ENCODE data around the gene C1QC. TPM values are rescaled to one million over a fixed set of nuclear protein-coding genes. Genes with fewer than 3 reads are reported as not detected.
A peak's percentile ranks its signal among the peaks of the same experiment; 100 is the strongest.

Gene C1QC
- total RNA-seq, result 100 to 1,000 TPM in 2 of 4 donors, 10 to 100 TPM in 1, 1 to 10 TPM in 1; 9.7 to 153 (median 74.8) TPM

GRCh38 chr1:22643381-22643780 lies at the start of gene C1QC:
Gene C1QC (plus strand): TSS chr1:22643633. CDS start chr1:22644024, 391 bp downstream.
- Histone ChIP-seq H3K27ac (peak within 1 kb of the TSS in 3 of 4 donors; percentile 21 to 61 (median 42)), H3K36me3 (no peaks in the 10 kb centered on the region), H3K4me3 (peak within 1 kb of the TSS in 3 of 4 donors; percentile 24 to 47 (median 37)), H3K27me3 (peaks cover 0 to 68% (median 0%) of the 10 kb centered on the region in 4 donors), H3K9me3 (no peaks in the 10 kb centered on the region), H3K4me1 (peaks cover 3 to 9% (median 3%) of the 10 kb centered on the region in 3 donors)
- 49 to 57% methylated on average over 3 to 8 of the region's 8 CpGs for WGBS, 2 donors
- TF ChIP-seq CTCF (IDR thresholded peaks at IDR 0.05) (no peak), POLR2A (IDR thresholded peaks at IDR 0.05) (no peak)
- no peak for DNase-seq
- intact Hi-C loops (cut with DNase I), result loop anchor here (2.0 to 10.0 kb wide), 2 partner anchors 119 to 223 kb away; no protein-coding TSS in a partner anchor

GRCh38 chr1:22594396-22594795 lies 49.0 kb upstream of the C1QC start:
- TF ChIP-seq CTCF (IDR thresholded peaks at IDR 0.05) (no peak), POLR2A (IDR thresholded peaks at IDR 0.05) (no peak)
- H3K36me3 ChIP-seq, result no peaks in the 10 kb centered on the region
- H3K4me3 ChIP-seq, result no peak overlapping the region
- intact Hi-C loops (cut with DNase I), result no loop called here
- H3K9me3 ChIP-seq, result no peaks in the 10 kb centered on the region
- H3K4me1 ChIP-seq, result no peaks in the 10 kb centered on the region
- DNase-seq, result no peak
- peaks cover 0 to 93% (median 0%) of the 10 kb centered on the region in 4 donors for H3K27me3 ChIP-seq
- H3K27ac ChIP-seq, result no peak overlapping the region
- WGBS, 2 donors, result 65 to 69% methylated on average over 7 to 9 of the region's 10 CpGs

GRCh38 chr1:22595108-22595507 lies 48.3 kb upstream of the C1QC start:
- TF ChIP-seq CTCF (IDR thresholded peaks at IDR 0.05), result no peak
- no peak for TF ChIP-seq POLR2A (IDR thresholded peaks at IDR 0.05)
- 84 to 100% methylated on average over 1 to 6 of the region's 7 CpGs for WGBS, 2 donors
- intact Hi-C loops (cut with DNase I), result no loop called here
- Histone ChIP-seq H3K27ac (no peak overlapping the region), H3K4me1 (no peaks in the 10 kb centered on the region), H3K9me3 (no peaks in the 10 kb centered on the region), H3K27me3 (peaks cover 0 to 90% (median 0%) of the 10 kb centered on the region in 4 donors), H3K4me3 (no peak overlapping the region), H3K36me3 (no peaks in the 10 kb centered on the region)
- DNase-seq, result no peak

GRCh38 chr1:22597301-22597965 lies 46.0 kb upstream of the C1QC start:
- intact Hi-C loops (cut with DNase I), result no loop called here

More at GRCh38 chr1:22597301-22597965, 46.0 kb upstream of the C1QC start:
- TF ChIP-seq POLR2A (IDR thresholded peaks at IDR 0.05) (no peak), CTCF (IDR thresholded peaks at IDR 0.05) (no peak)
- Histone ChIP-seq H3K9me3 (no peaks in the 10 kb centered on the region), H3K4me1 (no peaks in the 10 kb centered on the region), H3K36me3 (no peaks in the 10 kb centered on the region), H3K27ac (no peak overlapping the region), H3K27me3 (peaks cover 0 to 92% (median 0%) of the 10 kb centered on the region in 4 donors), H3K4me3 (no peak overlapping the region)
- DNase-seq, result no peak
- 75 to 86% methylated on average over 7 to 13 of the region's 30 CpGs for WGBS, 2 donors

Data from esophagus squamous epithelium (tissue), 5 donors.